Measurements from ENCODE around the gene GSN.

Gene GSN

DNA sequence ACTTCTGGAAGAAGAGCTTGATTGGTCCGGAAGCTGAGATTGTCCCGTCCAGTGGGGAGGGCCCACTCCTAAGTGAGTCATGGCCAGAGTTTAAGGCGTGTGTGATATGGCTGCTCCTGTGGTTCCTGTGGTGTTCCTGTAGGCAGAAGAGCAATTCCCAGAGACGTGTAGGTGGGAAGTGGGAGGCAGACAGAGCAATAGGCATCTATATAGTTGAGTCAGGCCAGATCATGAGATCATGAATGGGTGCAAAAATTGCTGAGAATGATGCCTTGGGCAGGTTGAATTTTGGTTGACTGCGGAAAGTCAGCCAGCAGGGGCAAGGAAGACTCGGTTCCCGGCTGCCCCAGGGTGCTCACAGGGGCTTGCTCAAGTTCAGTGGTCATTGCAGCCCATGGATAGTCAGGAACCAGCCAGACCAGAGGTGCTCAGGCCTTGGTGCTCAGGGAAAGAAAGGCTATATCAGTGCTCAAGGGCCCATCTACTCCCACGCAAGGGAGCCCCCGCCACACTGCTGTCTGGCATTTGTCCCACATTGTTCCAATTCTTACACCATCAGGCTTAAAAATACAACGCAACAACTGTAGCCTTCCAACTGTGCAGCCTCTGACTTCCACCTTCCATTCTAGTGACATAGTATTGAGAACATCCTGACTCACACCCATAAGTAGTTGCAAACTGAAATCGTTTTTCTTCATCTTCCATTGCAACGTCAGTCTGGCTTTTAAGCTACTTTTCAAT is 21.0 kb upstream of the GSN start:
- DNase-seq (ENCODE audit: low spot score) = no peak

DNA sequence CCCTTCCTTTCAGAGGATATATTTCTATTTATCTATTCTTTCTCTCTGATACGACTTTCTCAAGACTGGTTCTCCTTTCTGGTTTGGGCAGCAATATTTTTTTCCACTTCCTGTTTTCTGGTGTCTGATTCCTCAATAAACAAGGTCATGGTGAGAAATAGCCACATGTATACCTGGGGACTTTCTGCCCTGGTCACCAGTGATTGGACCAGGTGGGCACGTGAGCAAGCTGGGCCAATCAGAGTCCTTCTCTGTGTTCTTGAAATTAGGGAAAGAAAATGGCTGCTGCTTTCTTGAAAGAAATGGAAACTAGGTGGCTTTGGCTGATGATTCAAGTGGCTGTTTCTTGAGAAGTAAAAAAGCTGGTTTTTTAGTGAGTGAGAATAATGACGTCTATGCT is 18.4 kb upstream of the GSN start:
- DNase-seq (ENCODE audit: low spot score) = no peak

DNA sequence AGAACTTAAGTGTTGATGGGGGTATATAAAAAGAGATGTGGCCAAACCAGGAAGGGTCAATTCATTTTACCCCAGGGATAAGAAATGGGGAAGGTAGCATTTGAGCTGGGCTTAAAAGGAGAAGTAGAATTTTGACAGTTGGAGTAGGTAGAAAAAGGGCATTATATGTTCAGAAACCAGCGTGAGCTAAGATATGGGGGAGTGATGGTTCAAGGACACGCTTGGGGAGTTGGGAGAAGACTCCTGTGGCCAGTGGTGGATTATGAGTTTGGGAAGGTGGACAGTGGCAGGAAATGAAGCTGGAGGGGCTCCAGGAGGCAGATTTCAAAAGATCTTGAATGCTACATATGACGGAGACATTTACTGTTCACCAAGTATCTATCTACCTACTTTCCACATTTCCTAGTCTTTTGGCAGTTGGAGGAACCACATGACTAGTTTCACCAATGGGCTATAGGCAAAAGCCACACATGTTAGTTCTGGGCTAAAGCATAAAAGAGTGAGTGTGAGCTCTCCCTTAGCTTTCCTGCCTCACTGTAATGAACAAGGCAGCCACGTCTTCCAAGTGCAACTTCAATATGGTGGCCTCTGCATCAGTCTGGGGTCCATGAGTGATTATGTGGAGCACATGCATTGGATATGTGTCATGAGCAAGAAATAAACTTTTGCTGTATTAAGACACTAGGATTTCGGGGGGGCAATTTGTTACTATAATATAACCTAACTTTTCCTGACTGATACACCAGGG is 15.7 kb upstream of the GSN start:
- DNase-seq (ENCODE audit: low spot score) = no peak

DNA sequence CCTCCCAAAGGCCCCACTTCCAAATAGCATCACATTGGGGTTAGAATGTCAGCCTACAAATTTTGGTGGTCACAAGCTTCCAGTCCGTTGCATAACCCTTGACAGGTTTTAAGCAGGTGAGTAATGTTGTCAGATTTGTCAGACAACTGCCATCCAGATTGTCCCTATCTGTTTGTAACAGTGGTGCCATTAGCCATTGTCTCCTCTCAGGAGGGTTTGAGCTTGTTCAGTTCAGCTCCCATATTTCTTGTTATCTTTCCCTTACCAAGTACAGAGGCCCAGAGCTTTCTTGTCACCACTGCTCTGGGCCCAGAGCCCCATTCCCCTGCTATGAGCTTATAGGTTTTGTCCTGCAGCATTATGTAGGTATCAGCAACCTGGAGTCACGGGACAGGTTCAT is 14.8 kb upstream of the GSN start:
- DNase-seq (ENCODE audit: low spot score) = no peak

DNA sequence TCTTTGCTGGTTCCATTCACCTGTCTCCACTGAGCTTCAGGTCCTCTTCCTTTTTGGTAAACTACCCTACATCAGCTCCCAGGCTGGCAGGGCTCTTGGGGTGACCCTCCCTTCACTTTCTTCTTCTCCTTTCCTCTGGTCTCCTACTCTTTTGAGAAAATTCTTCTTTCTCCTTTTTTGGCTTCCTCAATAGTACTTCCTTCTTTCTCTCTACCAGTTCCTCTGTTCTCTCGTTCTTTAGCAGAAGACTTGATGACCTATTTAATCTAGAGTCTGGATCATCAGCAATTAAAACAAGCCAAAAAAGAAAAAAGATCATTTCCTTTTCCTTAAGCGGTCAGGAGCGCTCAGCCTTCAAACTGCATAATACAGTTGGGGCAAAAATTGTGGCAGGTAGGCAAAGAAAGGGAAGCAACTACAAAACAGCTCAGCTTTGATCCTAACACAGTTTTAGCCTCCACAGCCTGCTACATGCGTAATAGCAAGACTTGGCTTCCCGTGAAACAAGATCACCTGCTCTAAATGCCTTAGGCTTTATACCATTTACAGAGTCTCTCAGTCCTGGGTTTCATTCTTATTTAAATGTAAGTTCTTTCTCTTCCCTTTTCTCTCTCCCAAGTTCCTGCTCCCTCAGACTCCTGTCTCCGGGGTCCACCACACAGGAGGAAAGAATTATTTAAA is 14.0 kb upstream of the GSN start:
- DNase-seq (ENCODE audit: low spot score) = no peak

DNA sequence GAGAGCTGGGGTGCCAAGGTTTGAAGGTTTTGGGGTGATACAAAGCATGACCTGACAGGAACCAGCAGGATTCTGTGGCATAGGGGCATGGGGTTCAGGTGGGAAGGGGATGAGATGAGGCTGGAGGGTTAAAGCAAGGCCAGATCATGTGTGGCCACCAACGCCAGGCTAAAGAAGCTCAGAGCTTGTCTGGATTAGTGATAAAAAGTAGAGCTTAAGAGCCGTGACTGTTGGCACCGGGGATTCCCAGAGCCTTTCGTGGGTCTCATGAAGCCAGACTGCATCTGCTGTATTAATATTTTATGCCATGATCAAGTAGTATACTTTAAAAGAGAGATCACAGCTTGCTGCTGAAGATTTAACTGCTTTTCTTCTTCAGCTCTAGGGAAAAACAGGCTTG is 8.5 kb upstream of the GSN start:
- DNase-seq (ENCODE audit: low spot score) = no peak

DNA sequence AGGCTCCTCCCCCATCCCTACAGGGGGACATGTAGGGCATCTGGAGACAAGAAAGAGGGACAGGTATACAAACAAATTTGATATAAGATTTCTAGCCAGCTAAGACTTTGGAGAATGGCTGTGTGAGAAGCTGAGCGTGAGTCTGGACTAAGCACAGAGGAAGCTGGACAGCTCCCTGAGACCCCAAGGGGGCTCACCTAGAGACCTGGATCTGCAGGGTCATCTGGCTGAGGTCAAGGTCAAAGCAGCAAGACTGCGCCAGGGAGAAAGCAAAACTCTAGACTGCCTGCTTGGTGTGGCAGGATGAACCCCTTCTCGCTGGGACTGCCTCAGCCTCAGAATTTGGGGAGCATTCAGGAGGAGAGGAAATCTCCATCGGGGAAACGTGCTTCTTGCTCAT is 8.0 kb upstream of the GSN start:
- no peak for DNase-seq (ENCODE audit: low spot score)

DNA sequence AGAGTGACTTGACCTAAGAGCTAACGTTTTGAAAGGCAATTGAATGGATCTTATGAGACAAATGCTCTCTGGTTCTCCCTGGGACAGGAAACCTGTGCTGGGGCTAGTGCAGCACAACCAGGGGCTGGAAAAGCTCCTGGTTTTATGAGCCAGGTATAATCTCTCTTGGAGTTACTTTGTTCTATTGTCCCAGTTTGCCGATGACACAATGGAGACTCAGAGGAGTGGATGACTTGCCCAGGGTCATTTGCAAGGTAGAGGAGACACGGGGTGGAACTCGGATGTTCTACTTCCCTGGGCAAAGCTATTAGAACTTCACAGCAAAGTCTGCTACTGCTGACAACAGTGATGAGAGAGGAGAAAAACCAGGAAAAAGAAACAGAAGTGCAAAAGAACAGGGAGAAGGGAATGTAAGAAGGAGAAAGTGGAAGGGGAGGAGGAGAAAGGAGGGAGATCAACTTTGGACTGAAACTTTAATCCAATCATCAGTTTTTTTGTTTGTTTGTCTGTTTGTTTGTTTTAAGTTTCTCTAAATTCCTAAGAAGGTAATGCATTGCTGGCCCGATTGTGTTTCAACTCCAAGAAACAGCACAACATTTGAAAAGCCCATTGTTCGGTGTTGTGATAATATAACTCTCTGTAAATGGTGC is 7.4 kb upstream of the GSN start:
- DNase-seq (ENCODE audit: low spot score) = no peak

DNA sequence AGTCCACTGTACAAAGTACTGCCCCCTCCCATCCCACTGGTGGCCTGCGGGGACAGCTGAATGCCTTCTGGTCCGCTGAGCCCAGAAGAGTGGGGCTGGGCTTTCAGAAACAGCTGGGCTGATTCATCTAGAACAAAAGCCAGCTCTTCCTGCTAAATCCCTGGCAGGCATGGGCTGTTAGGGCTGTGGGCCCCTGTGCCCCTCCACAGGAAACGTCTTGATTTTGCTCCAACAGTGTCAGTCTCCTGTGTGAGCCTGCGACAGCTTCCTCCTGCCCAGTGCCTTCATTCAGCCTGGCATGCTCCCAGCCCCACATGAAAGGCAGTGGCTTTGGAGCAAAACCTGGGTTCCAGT is 6.9 kb upstream of the GSN start:
- no peak for DNase-seq (ENCODE audit: low spot score)

DNA sequence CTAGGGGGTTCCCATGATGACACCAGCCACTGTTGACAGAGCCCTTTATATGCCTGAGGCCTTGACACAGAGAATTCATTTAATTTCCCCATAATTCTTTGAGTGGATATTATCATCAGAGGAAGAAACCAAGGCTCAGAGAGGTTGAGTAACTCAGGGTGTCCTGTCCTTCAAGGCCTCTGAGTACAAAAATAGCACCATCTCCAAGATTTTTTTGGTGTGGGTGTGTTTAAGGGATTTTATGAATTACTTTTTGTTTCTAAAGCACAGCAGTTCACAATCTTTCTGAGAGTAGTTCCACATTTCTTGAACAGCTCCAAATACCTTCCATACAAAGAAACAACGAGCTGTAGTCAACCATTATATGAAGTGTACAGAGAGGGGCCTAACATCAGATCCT is 6.2 kb upstream of the GSN start:
- no peak for DNase-seq (ENCODE audit: low spot score)

DNA sequence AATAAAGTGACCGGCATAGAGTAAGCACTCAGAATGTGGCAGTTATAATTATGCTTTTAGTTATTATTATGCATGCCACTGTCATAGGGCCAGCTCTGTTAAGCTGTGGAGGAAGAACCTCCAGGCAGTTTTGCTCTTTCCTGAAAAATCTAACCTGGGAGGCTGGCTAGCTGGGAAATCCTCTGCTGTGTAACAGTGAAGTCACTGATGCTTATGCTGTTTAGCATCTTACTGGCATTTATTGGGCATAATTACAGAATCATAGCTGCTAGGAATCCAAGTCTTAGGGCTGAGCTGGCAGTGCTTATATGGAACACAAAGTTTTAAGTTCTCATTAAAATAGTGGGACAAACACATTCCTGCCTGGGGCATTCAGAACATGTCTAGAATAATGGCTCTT is 5.5 kb upstream of the GSN start:
- DNase-seq (ENCODE audit: low spot score) = no peak

DNA sequence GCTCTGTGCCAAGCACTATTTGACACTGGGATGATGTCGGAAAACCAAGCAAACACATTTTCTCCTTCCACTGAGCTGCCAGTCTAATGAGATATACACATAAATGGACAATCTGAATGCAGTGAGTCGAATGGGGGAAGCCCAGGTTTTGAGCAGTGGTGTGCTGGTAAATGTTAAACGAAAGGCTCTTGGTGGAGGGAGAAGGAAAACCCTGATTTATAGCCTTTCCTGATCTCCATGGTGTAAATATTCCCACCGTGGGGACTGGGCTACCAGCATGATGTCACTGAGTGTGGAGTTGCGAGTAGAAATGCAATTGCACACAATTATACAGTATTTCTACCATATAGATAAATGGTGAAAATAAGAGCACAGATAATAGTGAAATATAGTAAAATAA is 5.0 kb upstream of the GSN start:
- DNase-seq (ENCODE audit: low spot score) = no peak

DNA sequence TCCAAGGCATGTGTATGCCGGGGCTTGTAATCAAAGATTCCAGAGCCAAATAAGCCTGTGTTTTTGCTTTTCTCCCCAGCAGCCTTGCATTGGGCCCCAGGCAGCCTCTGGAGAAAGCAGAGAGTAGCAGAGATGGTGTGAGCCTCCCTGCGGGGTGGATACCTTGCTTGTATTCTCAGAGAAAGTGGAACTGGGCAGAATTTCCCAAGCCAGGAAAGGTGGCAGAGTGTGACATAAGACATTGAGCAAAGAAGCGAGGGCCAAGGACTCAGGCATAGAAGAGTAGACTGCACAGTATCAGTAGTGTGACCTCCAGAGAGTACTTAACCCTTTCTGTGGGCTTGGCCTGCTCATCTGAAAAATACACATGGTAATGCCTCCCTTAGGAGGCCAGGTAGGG is 1.6 kb upstream of the GSN start:
- no peak for DNase-seq (ENCODE audit: low spot score)

DNA sequence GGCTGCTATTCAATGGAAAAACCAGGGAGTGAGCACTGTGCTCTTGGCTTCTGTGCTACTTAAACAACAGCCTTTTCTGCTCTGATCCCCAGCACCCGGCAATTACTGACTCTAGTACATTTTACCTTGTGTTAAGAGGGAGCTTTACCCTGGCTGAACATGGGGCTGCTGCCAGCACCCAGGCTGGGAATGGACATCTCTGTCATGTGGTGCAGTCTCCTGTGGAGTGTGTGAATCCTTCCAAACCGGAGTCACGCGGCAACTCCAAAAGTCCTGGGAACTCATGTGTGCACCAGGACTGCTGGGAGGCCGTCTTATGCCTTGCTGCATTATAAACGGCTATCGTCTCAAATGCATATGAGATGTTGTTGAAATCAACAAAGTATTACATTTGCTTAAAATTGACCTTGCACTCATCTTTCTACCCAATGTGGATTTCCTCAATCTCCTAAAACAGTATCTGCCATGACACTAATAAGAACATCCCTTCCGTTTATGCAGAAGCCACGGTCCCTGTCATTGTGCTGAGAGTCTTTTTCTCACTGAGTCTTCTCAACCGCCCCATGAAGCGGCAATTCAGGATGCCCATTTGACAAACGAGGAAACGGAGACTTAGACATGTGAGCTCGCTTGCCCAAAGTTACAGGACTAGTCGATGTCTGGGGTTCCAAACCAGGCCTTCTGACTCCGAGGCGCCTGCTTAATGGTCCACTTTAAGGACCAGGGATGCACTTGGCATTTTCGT is 884 bp upstream of the GSN start:
- DNase-seq (ENCODE audit: low spot score) = no peak

DNA sequence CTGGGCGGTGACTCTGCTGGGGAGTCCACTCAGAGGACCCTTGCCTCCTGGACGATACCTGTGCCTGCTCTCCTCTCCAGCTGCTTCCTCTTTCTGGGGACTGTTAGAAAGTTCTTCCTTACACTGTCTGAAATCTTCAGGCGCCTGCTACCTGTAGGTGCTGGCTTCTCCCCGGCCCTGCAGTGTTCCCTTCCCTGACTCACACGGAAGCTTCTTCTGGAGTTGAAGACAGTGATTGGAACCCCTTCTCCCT is 562 bp downstream of the GSN start:
- no peak for DNase-seq (ENCODE audit: low spot score)

DNA sequence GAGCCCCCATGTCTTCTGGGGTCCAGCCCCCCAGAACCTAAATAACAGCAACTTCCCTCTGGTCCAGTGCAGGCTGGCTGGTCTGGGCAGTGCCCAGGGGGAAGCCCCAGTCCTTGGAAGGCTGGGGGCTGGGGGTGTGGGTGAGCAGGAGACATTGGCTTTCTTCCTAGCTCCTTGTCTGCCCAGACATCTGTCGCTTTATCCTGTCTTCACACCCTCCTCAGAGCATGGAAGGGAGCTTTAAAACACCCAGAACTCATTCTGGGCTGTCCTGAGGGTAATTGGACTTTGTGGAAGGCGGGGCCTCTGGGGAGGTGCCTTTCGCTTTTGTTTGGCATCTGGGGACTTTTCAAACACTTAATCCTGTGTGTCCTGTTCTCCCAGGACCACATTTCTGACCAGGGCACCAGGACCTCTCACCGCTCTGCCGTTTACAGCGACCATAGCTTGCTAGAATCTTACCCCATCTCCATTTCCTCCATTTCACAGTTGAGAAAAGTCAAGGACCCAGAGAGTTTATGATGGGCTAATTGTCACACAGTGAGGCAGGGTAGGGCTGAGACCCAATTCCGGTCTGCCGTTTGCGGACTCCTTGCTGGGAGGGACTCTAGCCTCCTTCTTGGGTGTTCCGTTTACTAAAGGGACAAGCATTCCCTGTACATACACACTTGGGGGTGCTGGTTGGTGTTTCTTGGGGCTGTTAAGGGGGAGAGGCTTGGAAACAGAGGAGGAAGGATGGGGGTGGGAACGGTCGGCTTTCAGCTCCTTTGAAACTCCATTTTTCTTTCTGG is 1.1 kb downstream of the GSN start:
- DNase-seq (ENCODE audit: low spot score) = no peak

DNA sequence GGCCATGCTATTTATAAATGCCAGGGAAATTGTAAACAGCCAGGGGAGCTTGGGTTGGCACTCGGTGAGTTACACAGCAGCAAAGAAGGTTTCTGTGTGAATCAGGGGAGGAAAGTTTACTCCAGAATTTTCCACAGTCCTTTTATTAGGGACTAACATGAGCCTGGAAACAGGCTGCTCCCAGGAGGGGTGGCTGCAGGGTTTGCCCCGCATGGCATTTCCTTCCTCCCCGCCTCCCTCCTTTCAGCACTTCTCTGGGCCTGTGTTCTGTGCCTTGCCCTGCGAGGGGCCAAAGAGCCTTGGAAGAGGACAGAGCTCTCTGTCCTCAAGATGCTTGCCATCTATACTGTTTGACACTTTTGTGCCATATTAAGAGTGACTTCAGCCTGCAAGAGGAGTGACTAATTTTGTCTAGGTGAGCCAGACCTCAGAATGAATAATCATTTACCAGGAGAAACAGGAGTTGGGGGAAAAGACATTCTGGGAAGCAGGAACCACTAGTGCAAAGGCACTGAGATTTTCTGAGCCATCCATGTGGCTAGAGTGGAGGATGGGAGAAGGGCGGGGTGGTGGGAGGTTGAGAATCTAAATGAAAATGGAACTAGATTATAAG is 1.8 kb downstream of the GSN start:
- no peak for DNase-seq (ENCODE audit: low spot score)

DNA sequence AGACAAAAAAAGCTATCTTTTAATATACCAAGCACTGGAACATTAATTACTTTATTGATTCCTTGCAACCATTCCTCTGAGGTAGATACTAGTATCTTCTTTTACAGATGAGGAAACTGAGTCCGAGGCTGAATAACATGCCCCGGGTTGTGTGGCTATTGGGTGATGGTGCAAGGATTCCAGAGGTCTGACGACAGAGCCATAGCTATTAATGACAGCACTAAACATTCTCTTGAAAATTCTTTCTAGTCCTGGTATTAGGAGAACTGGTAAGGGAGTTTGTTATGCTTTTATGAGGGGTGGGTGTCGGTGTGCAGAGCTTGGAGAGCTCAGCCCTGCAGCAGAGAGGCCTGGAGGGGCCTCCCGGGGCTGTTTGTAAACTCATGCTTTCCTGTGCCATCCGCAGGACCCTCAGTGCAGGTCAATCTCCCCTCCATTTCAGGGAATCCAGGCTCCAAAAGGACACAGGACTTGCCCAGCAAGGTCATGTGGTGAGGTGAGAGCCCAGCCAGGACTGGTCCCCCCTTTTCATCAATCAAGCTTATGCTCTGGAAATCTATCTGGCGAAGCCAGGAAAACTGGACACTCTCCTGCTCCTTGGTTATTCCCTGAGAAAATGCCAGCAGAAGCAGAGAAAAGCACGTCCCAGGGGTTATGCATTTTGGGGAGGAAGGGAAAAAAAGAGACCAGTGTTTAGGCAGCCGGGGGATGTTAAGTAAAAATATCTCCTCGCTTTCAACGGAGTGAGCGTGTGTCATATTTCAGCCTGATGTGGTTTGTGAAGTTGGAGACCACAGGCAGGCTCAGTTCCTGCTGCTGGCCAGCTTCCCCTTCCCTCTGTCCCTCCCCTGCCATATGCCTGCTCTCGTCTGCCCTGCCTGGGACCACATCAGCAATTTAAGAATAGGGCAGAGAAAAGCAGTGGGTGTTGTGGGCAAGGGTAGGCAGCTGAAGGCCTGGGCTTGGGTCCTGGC is 3.7 kb downstream of the GSN start:
- DNase-seq (ENCODE audit: low spot score) = no peak

DNA sequence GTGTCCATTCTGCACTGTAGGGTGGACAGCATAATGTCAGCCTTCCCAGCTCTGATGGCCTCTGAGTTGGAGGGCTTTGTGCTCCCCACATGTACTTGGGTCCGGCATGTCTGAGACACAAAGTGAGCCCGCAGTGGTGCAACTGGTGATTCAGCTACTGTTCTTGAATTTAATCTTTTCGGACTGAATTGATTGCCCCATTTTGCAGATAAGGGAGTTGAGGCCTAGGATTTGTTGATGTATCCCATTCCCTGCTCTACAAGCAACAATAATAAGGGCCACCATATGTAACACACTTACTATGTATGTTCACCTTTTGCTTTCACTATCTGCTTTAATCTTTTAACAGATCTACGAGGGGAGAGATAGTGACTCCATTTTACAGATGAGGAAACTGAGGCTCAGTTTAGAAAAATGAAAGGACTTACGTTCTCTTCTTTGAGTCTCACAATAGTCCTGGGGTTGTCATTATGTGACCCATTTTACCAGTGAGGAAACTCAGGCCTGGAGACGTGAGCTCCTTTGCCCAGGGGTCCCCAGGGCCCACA is 4.5 kb downstream of the GSN start:
- DNase-seq (ENCODE audit: low spot score) = no peak

Measured in HuH-7.5 (cell line).